Neural crest cell (in vitro differentiated cells): ENCODE data around the gene OXLD1. TPM values are rescaled to one million over a fixed set of nuclear protein-coding genes. Genes with fewer than 3 reads are reported as not detected.

ENCODE experiments used
- DNase-seq: peaks from one replicate; pipeline ENCODE4 v3.0.0; 2021; ENCODE audit warnings: low read depth, mixed read lengths, low spot score
- H3K27ac Mint-ChIP-seq: one replicate; pipeline ENCODE4 v1.8.0; 2021; ENCODE audit warnings: mild to moderate bottlenecking, mixed read lengths; ENCODE audit not compliant: unreplicated experiment
- H3K27me3 Mint-ChIP-seq: 2 replicates; pipeline ENCODE4 v1.8.0; 2021; ENCODE audit warnings: low read depth, mild to moderate bottlenecking, mixed read lengths
- H3K36me3 Mint-ChIP-seq: 2 replicates; pipeline ENCODE4 v1.8.0; 2021; ENCODE audit warnings: low read depth, mild to moderate bottlenecking, mixed read lengths
- H3K4me1 Mint-ChIP-seq: 2 replicates; pipeline ENCODE4 v1.8.0; 2021; ENCODE audit warnings: mixed read lengths
- H3K4me3 Mint-ChIP-seq: one replicate; pipeline ENCODE4 v1.8.0; 2021; ENCODE audit warnings: mild to moderate bottlenecking, mixed read lengths
- H3K9me3 Mint-ChIP-seq: 2 replicates; pipeline ENCODE4 v1.8.0; 2021; ENCODE audit warnings: mixed read lengths
- CTCF ChIP-seq: fragments of 200-600 bp; sonication (generic); conservative IDR thresholded peaks from 2 replicates; pipeline ENCODE4 v1.5.0; 2021; ENCODE audit warnings: antibody characterized with exemption, mild to moderate bottlenecking
- total RNA-seq: library from RNA; stranded (reverse); gene quantifications from 2 replicates; pipeline ENCODE4 v1.2.1, GENCODE V29; 2021

OXLD1 gene
- total RNA-seq, 1 donor from 2014 or later = 28.2 TPM

GRCh38 chr17:81697261-81698044, 31.0 kb upstream of the OXLD1 start:
- Mint-ChIP-seq H3K36me3 (peaks cover 10% of the 10 kb centered on the region), H3K27me3 (no peaks in the 10 kb centered on the region), H3K9me3 (no peaks in the 10 kb centered on the region), H3K4me1 (peaks cover 5% of the 10 kb centered on the region), H3K4me3 (peak overlapping the region; percentile 41), H3K27ac (no peak overlapping the region)
- DNase-seq = no peak
- TF ChIP-seq CTCF = no peak

- no peak for DNase-seq
- H3K4me3 Mint-ChIP-seq = no peak overlapping the region
- H3K27ac Mint-ChIP-seq = no peak overlapping the region
- no peak for TF ChIP-seq CTCF
- H3K4me1 Mint-ChIP-seq = no peaks in the 10 kb centered on the region
- H3K36me3 Mint-ChIP-seq = peaks cover 10% of the 10 kb centered on the region
- no peaks in the 10 kb centered on the region for H3K27me3 Mint-ChIP-seq
- no peaks in the 10 kb centered on the region for H3K9me3 Mint-ChIP-seq
These were observed 30.0 kb upstream of the OXLD1 start for GRCh38 chr17:81696218-81696941.

- H3K27ac Mint-ChIP-seq = peak overlapping the region; percentile 62
- H3K9me3 Mint-ChIP-seq = no peaks in the 10 kb centered on the region
- H3K36me3 Mint-ChIP-seq = peaks cover 10% of the 10 kb centered on the region
- H3K4me1 Mint-ChIP-seq = no peaks in the 10 kb centered on the region
- DNase-seq = no peak
- no peaks in the 10 kb centered on the region for H3K27me3 Mint-ChIP-seq
- no peak for TF ChIP-seq CTCF
- H3K4me3 Mint-ChIP-seq = no peak overlapping the region
These were observed 29.4 kb upstream of the OXLD1 start for GRCh38 chr17:81695801-81696200.

GRCh38 chr17:81695211-81695610, 28.8 kb upstream of the OXLD1 start:
- H3K27ac Mint-ChIP-seq = no peak overlapping the region
- H3K9me3 Mint-ChIP-seq = no peaks in the 10 kb centered on the region
- H3K4me3 Mint-ChIP-seq = no peak overlapping the region
- no peak for TF ChIP-seq CTCF
- DNase-seq = no peak
- H3K4me1 Mint-ChIP-seq = no peaks in the 10 kb centered on the region
- no peaks in the 10 kb centered on the region for H3K27me3 Mint-ChIP-seq
- H3K36me3 Mint-ChIP-seq = peaks cover 10% of the 10 kb centered on the region

- Mint-ChIP-seq H3K27me3 (no peaks in the 10 kb centered on the region), H3K4me3 (no peak overlapping the region), H3K36me3 (peaks cover 10% of the 10 kb centered on the region), H3K4me1 (no peaks in the 10 kb centered on the region), H3K27ac (no peak overlapping the region), H3K9me3 (no peaks in the 10 kb centered on the region)
- no peak for TF ChIP-seq CTCF
- no peak for DNase-seq
These were observed 28.4 kb upstream of the OXLD1 start for GRCh38 chr17:81694810-81695209.
